NAMALWA (cell line): ENCODE measurements around the gene PIAS4.
"Not testable (repeated sequence)": the region's sequence is repeated elsewhere in the genome, so short reads cannot be mapped to it uniquely, and the experiment has no call there.

Experiments
- DNase-seq: peaks from one replicate; pipeline ENCODE4 v3.0.0-alpha.2; 2015; ENCODE audit warnings: low spot score

Gene PIAS4, protein sequence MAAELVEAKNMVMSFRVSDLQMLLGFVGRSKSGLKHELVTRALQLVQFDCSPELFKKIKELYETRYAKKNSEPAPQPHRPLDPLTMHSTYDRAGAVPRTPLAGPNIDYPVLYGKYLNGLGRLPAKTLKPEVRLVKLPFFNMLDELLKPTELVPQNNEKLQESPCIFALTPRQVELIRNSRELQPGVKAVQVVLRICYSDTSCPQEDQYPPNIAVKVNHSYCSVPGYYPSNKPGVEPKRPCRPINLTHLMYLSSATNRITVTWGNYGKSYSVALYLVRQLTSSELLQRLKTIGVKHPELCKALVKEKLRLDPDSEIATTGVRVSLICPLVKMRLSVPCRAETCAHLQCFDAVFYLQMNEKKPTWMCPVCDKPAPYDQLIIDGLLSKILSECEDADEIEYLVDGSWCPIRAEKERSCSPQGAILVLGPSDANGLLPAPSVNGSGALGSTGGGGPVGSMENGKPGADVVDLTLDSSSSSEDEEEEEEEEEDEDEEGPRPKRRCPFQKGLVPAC

DNA sequence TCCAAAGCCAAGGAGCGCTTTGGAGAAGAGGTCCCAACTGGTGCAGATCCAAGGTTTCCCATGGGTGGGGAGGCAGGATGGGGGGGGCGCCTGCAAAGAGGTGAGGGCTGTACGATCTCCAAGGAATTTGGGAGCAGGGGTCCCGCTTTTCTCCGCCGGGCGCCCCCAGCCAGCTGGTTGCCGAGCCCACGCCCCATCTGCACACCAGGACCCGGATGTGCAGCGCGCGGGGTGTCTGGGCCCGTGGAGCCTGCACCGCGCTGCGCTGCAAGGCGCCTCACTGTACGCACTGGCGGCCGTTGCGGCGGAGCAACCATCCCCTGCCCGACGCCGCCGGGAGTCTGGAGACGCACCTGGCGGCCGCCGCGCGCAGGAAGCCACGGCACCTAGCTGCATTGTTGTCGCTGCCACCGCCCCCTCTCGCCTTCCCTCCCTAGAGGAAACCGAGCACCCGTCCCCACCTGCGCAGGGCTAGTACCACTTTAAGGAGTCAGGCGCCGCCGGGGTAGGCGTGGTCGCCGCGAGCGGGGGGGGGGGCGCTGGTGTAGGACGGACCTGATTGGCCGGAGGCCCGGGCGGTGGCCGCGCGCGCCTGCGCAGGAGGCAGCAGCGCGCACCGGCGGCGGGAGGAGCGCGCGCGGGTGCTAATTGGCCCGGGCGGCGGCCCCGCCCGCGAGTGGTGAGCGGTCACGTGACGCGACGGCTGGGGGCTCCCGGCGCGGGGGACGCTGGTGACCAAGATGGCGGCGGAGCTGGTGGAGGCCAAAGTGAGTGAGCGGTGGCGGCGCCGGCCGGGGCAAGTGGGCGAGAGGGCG, at the start of gene PIAS4:
Gene PIAS4 (plus strand): TSS at position 716 of the 815 bp plus-strand sequence. CDS start 25 bp downstream, at position 741.
- DNase-seq: peak; percentile 96

DNA sequence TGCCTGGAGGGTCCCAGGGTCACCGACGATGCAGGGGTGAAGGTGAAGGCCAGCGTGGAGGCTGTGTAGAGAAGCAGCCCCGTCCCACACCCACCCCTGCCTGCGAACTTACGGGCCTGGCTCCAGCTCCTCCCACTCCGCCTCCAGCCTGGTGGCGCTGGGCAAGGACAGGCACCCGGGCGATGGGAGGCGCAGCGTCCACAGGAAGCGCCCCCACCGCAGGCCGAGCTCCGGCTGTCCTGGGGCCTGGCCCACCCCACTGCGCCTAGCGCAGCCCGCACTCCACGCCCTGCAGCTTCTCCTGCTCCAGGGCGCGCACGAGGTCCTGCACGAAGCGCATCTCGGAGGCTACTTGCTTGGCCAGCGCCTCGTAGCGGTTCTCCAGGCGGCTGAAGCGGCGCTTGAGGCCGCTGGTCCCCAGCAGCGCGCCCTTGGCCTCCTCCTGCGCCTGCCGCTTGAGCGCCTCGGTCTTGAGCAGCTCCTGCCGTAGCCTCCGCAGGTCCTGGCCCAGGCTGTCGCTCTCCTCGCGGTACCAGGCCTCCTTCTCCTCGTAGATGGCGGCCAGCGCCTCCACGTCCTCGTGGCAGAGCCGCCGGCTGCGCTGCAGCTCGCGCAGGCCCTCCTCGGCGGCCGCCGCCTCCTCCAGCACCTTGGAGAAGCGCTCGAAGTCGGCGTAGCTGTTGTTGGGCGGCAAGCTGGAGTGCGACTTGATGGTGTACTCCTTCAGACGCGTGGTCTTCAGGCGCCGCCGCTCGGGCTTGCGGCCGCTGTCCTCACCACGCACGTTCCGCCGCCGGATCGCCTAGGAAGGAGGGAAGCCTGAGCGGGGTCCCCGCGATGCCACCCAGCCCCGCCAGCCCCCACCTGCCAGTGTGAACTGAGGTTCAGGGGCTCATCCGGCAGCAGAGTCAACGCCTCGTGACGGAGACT, 48.4 kb upstream of the PIAS4 start:
- DNase-seq: no peak

DNA sequence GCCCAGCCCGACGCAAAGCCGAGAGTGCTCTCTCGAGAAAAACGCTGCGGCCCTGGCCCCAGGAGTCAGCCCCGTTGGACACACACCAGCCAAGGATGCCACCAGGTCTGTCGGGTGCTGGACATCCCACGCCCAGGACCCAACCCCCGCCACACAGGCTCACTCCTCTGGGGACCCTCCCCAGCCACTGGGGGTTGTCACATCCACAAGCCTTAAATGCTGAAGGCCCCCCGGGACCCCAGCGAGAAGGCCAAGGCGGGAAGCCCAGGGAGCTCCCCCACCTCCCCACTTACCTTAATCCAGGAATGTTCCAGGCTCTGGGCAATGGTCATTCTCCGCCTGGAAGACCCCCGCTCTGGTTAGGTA, 47.8 kb upstream of the PIAS4 start:
- DNase-seq: no peak

DNA sequence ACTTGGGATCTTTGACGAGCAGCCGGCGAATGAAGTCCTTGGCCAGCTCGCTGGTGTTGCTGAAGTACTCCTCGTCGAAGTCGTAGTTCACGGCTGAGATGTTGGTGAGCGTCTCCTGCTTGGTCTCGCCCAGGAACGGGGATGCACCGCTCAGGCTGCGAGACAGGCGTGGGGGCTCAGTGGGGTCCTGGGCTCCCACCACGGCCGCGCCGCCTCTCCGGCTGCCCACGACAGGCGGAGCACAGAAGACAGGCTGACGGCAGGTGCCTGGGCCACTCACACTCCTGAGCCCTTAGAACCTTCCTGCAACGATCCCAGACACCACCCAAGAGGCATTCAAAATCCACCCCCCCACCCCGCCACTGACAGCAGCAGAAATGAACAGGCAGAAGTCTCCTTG, 46.5 kb upstream of the PIAS4 start:
- no peak for DNase-seq

GRCh38 chr19:3963458-3964255, 43.9 kb upstream of the PIAS4 start:
- no peak for DNase-seq

GRCh38 chr19:3964256-3965194, 43.0 kb upstream of the PIAS4 start:
- no peak for DNase-seq

- no peak for DNase-seq
Observed at GRCh38 chr19:3966051-3967017, 41.2 kb upstream of the PIAS4 start.

DNA sequence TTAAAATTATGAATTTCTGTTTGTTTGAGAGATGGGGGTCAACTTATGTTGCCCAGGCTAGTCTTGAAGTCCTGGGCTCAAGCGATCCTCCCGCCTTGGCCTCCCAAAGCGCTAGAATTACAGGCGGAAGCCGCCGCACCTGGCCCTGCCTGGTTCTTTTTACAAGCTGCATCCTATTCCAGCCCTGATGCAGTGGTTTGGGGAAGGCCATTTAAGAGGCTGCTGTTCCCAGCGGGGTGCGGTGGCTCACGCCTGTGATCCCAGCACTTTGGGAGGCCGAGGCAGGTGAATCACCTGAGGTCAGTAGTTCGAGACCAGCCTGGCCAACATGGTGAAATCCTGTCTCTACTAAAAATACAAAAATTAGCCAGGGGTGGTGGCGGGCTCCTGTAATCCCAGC, 39.6 kb upstream of the PIAS4 start:
- DNase-seq: not testable (repeated sequence)

DNA sequence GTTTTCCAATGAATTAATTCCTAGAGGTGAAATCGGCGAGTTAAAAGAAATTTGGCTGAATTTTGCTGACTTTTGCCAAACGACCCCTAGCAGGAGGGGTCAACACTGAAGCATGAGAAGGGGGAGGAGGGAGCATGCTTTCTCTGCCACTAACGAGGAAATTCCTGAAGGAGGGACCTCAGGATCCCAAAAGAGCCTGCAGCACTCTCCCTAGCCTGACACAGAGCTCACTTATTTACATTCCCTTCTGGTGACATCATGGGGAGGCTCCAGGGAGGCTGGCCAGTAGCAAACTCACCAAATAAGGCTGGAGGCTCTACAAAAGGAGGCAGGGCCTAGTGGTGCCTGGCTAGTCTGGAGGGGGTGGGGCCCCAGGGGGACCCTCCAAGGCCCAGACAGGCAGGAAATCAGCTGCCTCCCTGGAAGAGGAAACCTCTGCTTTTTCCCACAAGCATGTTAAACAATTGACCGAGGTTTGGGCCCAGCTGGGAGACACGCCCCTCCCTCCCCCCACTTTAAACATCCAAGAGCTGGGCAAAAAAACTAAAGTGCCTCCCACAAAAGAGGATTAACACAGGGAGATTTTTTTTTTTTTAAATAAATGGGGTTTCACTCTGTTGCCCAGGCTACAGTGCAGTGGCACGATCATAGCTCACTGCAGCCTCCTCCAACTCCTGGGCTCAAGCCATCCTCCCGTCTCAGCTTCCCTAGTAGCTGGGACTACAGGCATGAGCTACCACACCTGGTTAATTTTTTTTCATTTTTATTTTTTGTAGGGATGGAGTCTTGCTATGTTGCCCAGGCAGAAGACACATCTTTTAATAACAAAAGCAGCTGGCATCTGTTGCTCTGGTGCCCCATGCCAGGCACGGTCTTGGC, 38.7 kb upstream of the PIAS4 start:
- DNase-seq: peak; percentile 40

DNA sequence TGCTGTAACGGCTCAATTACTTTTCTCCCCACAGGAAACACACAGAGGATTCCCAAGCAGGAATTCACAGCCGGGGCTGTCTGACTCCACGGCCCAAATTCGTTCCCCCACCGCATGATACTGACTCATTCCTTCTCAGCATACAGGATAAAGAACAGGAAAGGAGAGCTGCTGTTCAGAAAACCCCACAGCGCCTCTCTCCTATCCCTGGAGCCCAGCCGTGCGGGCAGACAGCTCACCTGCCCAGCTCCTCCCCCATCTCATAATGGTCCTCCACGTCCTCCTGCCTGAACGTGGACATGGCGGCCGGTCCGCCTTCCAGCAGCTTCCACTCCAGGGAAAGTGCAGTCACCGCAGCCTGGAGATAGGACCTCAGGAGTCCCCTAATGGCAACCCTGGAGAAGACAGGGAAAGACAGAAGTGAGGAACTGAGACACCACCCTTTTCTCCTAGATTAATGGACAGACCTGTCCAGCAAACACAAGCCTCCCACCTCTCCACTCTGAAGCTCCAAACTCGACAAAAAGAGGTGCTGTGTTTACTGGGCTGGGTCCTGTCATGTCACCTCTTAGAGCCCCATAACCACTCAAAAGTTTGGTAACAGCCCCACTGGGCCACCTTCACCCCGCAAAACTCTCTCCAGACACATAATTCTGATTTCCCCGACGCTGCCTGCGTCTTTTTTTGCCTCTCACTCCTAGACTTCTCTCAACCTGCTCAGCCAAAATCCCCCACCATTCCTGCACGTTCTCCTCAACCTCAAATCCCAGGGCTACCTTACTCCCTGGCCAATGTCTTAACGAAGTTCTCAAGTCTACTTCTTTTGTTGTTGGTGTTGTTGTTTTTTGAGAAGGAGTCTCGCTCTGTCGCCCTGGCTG, 37.9 kb upstream of the PIAS4 start:
- DNase-seq: peak; percentile 34

- no peak for DNase-seq
Observed at GRCh38 chr19:3970313-3970807, 37.2 kb upstream of the PIAS4 start.

- peak; percentile 97 for DNase-seq
Observed at GRCh38 chr19:3970808-3971598, 36.5 kb upstream of the PIAS4 start, which contains the start of gene DAPK3. TSS of gene DAPK3 (minus strand) at chr19:3971099. CDS start at chr19:3969735, 1,364 bp downstream.

- DNase-seq: peak; percentile 50
Observed at GRCh38 chr19:3975144-3975543, 32.4 kb upstream of the PIAS4 start.

DNA sequence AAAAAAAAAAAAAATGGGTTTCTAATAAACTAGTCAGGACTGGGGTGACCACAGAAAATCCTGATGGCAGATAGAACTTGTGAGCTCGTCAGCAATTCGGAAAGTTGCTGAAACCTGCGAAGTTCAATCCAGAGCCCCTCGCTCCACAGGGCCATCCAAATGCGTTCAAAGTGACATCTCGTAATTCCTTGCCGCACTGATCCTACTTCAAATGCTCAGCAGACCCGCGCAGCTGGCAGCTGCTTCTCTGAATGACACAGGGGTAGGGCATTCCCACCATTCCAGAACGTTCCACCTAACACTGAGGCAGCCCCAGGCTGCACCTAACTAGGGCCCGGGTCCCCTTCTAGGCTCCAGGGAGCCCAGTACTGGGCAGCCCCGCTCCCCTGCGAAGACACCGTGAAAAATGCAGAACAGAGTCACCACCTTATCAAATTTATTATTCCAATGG, 31.9 kb upstream of the PIAS4 start:
- DNase-seq: peak; percentile 54

DNA sequence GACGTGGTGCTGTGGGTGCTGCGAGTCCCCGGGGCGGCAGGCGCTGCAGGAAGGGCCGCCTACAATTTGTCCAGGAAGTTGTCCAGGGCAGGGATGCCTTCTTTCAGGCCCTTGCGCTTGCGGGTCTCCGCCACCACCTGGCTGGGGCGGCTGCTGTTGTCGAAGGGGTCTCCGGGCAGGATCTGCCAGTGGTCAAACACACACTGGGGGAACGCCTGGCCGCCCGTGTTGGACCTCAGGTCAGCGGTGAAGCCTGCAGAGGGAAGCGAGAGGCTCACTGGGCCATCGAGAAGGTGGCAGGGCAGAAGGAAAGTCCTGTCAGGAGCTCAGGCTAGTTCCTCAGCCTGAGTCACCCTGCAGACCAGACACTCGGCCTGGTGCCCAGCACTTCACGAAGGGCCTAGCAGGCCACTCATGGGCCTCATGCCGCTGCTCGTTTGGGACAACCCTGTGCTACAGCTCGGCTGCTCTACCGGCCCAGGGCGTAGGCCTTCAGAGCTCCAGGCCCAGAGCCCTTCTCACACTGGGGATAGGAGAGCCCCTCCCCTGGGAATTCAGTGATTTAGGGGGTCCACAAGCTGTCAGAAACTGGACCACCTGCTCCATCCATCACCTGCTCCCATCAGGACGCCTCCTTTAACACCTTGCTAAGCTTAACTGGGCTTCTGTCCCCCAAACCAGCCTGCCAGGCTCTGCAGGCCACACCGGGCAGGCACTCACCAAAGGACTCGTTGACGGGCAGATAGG, 30.9 kb upstream of the PIAS4 start:
- DNase-seq: peak; percentile 49
